ENCODE data around the gene TMEM38A. TPM values are rescaled to one million over a fixed set of nuclear protein-coding genes. Genes with fewer than 3 reads are reported as not detected.

TMEM38A gene
- polyA plus RNA-seq, 1 donor from 2014 or later, result 8.6 TPM

- no peak overlapping the region for H2AFZ ChIP-seq (ENCODE audit: low read depth, low read length)
- no peak overlapping the region for H3K9ac ChIP-seq (ENCODE audit: low read length)
- H3F3A ChIP-seq (ENCODE audit: insufficient read depth, low read length, poor library complexity, severe bottlenecking), result no peaks in the 10 kb centered on the region
- TF ChIP-seq EZH2 (IDR thresholded peaks at IDR 0.05; ENCODE audit: borderline replicate concordance, insufficient read depth, low read length, poor library complexity, severe bottlenecking) (no peak), CTCF (IDR thresholded peaks at IDR 0.05; ENCODE audit: poor library complexity, severe bottlenecking) (no peak)
- no peaks in the 10 kb centered on the region for H3K36me3 ChIP-seq (ENCODE audit: insufficient read depth, low read length)
- H4K20me1 ChIP-seq (ENCODE audit: insufficient read depth), result no peaks in the 10 kb centered on the region
- no peaks in the 10 kb centered on the region for H3K27me3 ChIP-seq (ENCODE audit: insufficient read depth, low read depth, low read length)
- H3K9me2 ChIP-seq (ENCODE audit: insufficient read depth, low read length), result no peaks in the 10 kb centered on the region
- H3K4me3 ChIP-seq (ENCODE audit: low read length), result no peak overlapping the region
- no peak overlapping the region for H3K4me2 ChIP-seq (ENCODE audit: low read length)
- no peak overlapping the region for H3K27ac ChIP-seq (ENCODE audit: low read length)
- no peaks in the 10 kb centered on the region for H3K79me2 ChIP-seq (replicated peaks; ENCODE audit: insufficient read depth, low read length)
- H3K9me3 ChIP-seq (ENCODE audit: low read length), result no peaks in the 10 kb centered on the region
Measured at GRCh38 chr19:16637535-16637934, 23.4 kb upstream of the TMEM38A start.

- Histone ChIP-seq H3F3A (ENCODE audit: insufficient read depth, low read length, poor library complexity, severe bottlenecking) (no peaks in the 10 kb centered on the region), H3K27ac (ENCODE audit: low read length) (no peak overlapping the region), H3K79me2 (replicated peaks; ENCODE audit: insufficient read depth, low read length) (no peaks in the 10 kb centered on the region)
Measured at GRCh38 chr19:16638666-16639065, 22.3 kb upstream of the TMEM38A start.

More at GRCh38 chr19:16638666-16639065, 22.3 kb upstream of the TMEM38A start:
- H2AFZ ChIP-seq (ENCODE audit: low read depth, low read length), result no peak overlapping the region
- H3K4me2 ChIP-seq (ENCODE audit: low read length), result no peak overlapping the region
- H3K9me3 ChIP-seq (ENCODE audit: low read length), result no peaks in the 10 kb centered on the region
- H3K9ac ChIP-seq (ENCODE audit: low read length), result no peak overlapping the region
- no peak overlapping the region for H3K4me3 ChIP-seq (ENCODE audit: low read length)
- no peaks in the 10 kb centered on the region for H4K20me1 ChIP-seq (ENCODE audit: insufficient read depth)
- no peak for TF ChIP-seq POLR2AphosphoS5 (IDR thresholded peaks at IDR 0.05)
- TF ChIP-seq EZH2 (IDR thresholded peaks at IDR 0.05; ENCODE audit: borderline replicate concordance, insufficient read depth, low read length, poor library complexity, severe bottlenecking), result no peak
- no peak for TF ChIP-seq RAD21 (conservative IDR thresholded peaks at IDR 0.05)
- no peak for TF ChIP-seq CTCF (IDR thresholded peaks at IDR 0.05; ENCODE audit: poor library complexity, severe bottlenecking)
- TF ChIP-seq TAF1 (IDR thresholded peaks at IDR 0.05; ENCODE audit: low read depth), result no peak
- no peak for TF ChIP-seq EP300 (conservative IDR thresholded peaks at IDR 0.05; ENCODE audit: poor library complexity, severe bottlenecking)
- TF ChIP-seq REST (IDR thresholded peaks at IDR 0.05; ENCODE audit: borderline replicate concordance), result no peak
- no peaks in the 10 kb centered on the region for H3K9me2 ChIP-seq (ENCODE audit: insufficient read depth, low read length)
- no peaks in the 10 kb centered on the region for H3K36me3 ChIP-seq (ENCODE audit: insufficient read depth, low read length)
- H3K27me3 ChIP-seq (ENCODE audit: insufficient read depth, low read depth, low read length), result no peaks in the 10 kb centered on the region

All from neural cell (in vitro differentiated cells).